Stimulated activated naive B cell treated with anti-CD40 and anti-IgM and Interleukin-4, amounts not matched to agents 10 μg/mL and 1 μg/mL and 100 μg/mL, for 72 hours (primary cell): Measurements from ENCODE around the gene RAPGEF3.

Experiments used
- ATAC-seq, 2 donors: fragments of 150-1000 bp; cut with Tn5 transposase; replicated peaks; 2 replicates each; pipeline ENCODE4 v1.10.0; 2021; ENCODE audit warnings: moderate library complexity in 1 of 2
- DNase-seq: peaks from one replicate; pipeline ENCODE4 v3.0.0; 2021
- H3K27ac Mint-ChIP-seq: one replicate; pipeline ENCODE4 v1.8.0; 2022; ENCODE audit warnings: mild to moderate bottlenecking, mixed read lengths
- H3K27me3 Mint-ChIP-seq, 2 donors: one replicate each; pipeline ENCODE4 v1.8.0; 2022; ENCODE audit warnings: mixed read lengths in 2 of 2
- H3K36me3 Mint-ChIP-seq, 2 donors: one replicate each; pipeline ENCODE4 v1.8.0; 2022; ENCODE audit warnings: mixed read lengths in 2 of 2, mild to moderate bottlenecking in 1 of 2
- H3K4me1 Mint-ChIP-seq, 2 donors: one replicate each; pipeline ENCODE4 v1.8.0; 2022; ENCODE audit warnings: mixed read lengths in 2 of 2, mild to moderate bottlenecking in 1 of 2
- H3K4me3 Mint-ChIP-seq, 2 donors: one replicate each; pipeline ENCODE4 v1.8.0; 2022; ENCODE audit warnings: mild to moderate bottlenecking in 2 of 2, mixed read lengths in 2 of 2, moderate library complexity in 1 of 2
- H3K9me3 Mint-ChIP-seq, 2 donors: one replicate each; pipeline ENCODE4 v1.8.0; 2022; ENCODE audit warnings: mixed read lengths in 2 of 2, mild to moderate bottlenecking in 1 of 2

RAPGEF3 gene

DNA sequence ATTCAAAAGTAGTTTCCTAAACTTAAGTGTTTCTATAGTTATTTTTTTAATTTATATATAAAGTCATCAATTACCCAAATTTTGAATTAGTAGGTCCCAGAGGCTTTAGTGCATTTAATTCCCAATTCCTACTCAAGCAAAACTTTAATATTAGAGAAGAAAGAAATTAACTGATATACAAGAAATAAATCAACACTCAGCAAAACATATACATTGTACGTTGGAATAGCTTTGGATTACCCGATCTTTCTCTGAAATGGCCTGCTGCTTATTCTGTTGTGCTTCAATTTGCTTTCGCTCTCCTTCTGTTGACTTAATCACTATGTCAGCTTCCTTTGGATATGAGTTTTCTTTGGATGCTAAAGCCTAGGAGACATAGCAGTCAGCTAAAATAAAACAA is 71.0 kb downstream of the RAPGEF3 start:
- H3K36me3 Mint-ChIP-seq = peaks cover 29 to 32% of the 10 kb centered on the region in 2 donors
- no peak for ATAC-seq
- H3K4me1 Mint-ChIP-seq = peaks cover 5 to 13% of the 10 kb centered on the region in 2 donors
- H3K9me3 Mint-ChIP-seq = no peaks in the 10 kb centered on the region
- DNase-seq = no peak
- H3K27me3 Mint-ChIP-seq = no peaks in the 10 kb centered on the region
- no peak overlapping the region for H3K27ac Mint-ChIP-seq
- no peak overlapping the region for H3K4me3 Mint-ChIP-seq

- Mint-ChIP-seq H3K27ac (no peak overlapping the region), H3K36me3 (peaks cover 23 to 24% of the 10 kb centered on the region in 2 donors), H3K9me3 (no peaks in the 10 kb centered on the region), H3K4me1 (peaks cover 3 to 6% of the 10 kb centered on the region in 2 donors), H3K27me3 (no peaks in the 10 kb centered on the region), H3K4me3 (no peak overlapping the region)
- DNase-seq = no peak
- peak in 1 of 2 donors; percentile 49 for ATAC-seq
Measured at GRCh38 chr12:47686645-47687240, 71.9 kb downstream of the RAPGEF3 start.
